GM21576 (cell line): ENCODE measurements around the gene SPAM1.
"Not testable (repeated sequence)": the region's sequence is repeated elsewhere in the genome, so short reads cannot be mapped to it uniquely, and the experiment has no call there.

Source experiments
- ATAC-seq: cut with Tn5 transposase; IDR thresholded peaks from one replicate; pipeline ENCODE4 v1.9.1; 2021; ENCODE audit warnings: mild to moderate bottlenecking, moderate library complexity; ENCODE audit not compliant: unreplicated experiment

Gene SPAM1

GRCh38 chr7:123924941-123925340 is at the start of gene SPAM1:
Gene SPAM1, plus strand, starts transcription at chr7:123925241. Its CDS starts 28,330 bp downstream, at chr7:123953571.
- no peak for ATAC-seq

GRCh38 chr7:123876557-123877256 is 48.3 kb upstream of the SPAM1 start:
- ATAC-seq = no peak

GRCh38 chr7:123879628-123880027 is 45.4 kb upstream of the SPAM1 start:
- no peak for ATAC-seq

- no peak for ATAC-seq
Measured at GRCh38 chr7:123881300-123881699, 43.7 kb upstream of the SPAM1 start.

- ATAC-seq = no peak
Measured at GRCh38 chr7:123883154-123883553, 41.9 kb upstream of the SPAM1 start.

GRCh38 chr7:123888192-123888591 is 36.8 kb upstream of the SPAM1 start:
- no peak for ATAC-seq

- not testable (repeated sequence) for ATAC-seq
Measured at GRCh38 chr7:123894753-123895152, 30.3 kb upstream of the SPAM1 start.

GRCh38 chr7:123901101-123901500 is 23.9 kb upstream of the SPAM1 start:
- ATAC-seq = no peak

- ATAC-seq = no peak
Measured at GRCh38 chr7:123905714-123906113, 19.3 kb upstream of the SPAM1 start.

GRCh38 chr7:123916240-123916724 is 8.8 kb upstream of the SPAM1 start:
- ATAC-seq = no peak

- ATAC-seq = no peak
Measured at GRCh38 chr7:123917878-123918277, 7.2 kb upstream of the SPAM1 start.

GRCh38 chr7:123918309-123918708 is 6.7 kb upstream of the SPAM1 start:
- ATAC-seq = no peak

- no peak for ATAC-seq
Measured at GRCh38 chr7:123923599-123923998, 1.4 kb upstream of the SPAM1 start.

- no peak for ATAC-seq
Measured at GRCh38 chr7:123929107-123929506, 4.1 kb downstream of the SPAM1 start.

- ATAC-seq = no peak
Measured at GRCh38 chr7:123929655-123930054, 4.6 kb downstream of the SPAM1 start.

GRCh38 chr7:123935436-123936381 is 10.7 kb downstream of the SPAM1 start:
- no peak for ATAC-seq

- ATAC-seq = no peak
Measured at GRCh38 chr7:123936388-123936787, 11.3 kb downstream of the SPAM1 start.

GRCh38 chr7:123939784-123940183 is 14.7 kb downstream of the SPAM1 start:
- no peak for ATAC-seq

GRCh38 chr7:123941391-123942180 is 16.5 kb downstream of the SPAM1 start:
- ATAC-seq = no peak

GRCh38 chr7:123944395-123944794 is 19.4 kb downstream of the SPAM1 start:
- ATAC-seq = no peak

- no peak for ATAC-seq
Measured at GRCh38 chr7:123945938-123946337, 20.9 kb downstream of the SPAM1 start.
